ENCODE results near the gene FMN1.

DNA sequence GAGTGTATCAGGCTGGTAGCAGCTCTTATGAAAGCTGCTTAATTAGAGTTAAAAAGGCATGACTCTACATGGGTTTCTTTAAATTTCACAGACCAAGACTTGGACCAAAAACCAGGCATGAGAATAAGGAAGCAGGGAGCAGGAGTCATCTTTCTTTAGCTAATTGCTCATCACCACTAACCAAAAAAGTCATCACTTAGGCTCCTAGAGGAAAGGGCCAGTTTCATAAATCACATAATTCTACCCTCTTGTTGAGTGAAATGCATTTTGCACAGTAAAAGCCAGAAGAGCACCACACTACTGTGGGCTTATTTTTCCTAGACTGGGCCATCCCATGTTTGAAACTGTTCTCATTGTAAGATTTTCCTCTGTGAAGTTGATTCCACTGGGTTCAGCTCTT lies 301.1 kb downstream of the FMN1 start:
- TF ChIP-seq, protein P1, sequence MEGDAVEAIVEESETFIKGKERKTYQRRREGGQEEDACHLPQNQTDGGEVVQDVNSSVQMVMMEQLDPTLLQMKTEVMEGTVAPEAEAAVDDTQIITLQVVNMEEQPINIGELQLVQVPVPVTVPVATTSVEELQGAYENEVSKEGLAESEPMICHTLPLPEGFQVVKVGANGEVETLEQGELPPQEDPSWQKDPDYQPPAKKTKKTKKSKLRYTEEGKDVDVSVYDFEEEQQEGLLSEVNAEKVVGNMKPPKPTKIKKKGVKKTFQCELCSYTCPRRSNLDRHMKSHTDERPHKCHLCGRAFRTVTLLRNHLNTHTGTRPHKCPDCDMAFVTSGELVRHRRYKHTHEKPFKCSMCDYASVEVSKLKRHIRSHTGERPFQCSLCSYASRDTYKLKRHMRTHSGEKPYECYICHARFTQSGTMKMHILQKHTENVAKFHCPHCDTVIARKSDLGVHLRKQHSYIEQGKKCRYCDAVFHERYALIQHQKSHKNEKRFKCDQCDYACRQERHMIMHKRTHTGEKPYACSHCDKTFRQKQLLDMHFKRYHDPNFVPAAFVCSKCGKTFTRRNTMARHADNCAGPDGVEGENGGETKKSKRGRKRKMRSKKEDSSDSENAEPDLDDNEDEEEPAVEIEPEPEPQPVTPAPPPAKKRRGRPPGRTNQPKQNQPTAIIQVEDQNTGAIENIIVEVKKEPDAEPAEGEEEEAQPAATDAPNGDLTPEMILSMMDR (IDR thresholded peaks at IDR 0.05), result no peak
- TF ChIP-seq POLR2AphosphoS5 (IDR thresholded peaks at IDR 0.05) (no peak), POLR2A (IDR thresholded peaks at IDR 0.05) (no peak), EP300 (IDR thresholded peaks at IDR 0.05; ENCODE audit: low read depth) (no peak)

Measured in transverse colon (tissue), 4 donors.